GM18861 (cell line): ENCODE data around the gene ADTRP.

Experiments used
- ATAC-seq: cut with Tn5 transposase; IDR thresholded peaks from one replicate; pipeline ENCODE4 v1.9.1; 2021; ENCODE audit not compliant: unreplicated experiment

ADTRP gene

GRCh38 chr6:11758878-11759277 is 19.7 kb downstream of the ADTRP start:
- no peak for ATAC-seq

GRCh38 chr6:11756726-11757125 is 21.9 kb downstream of the ADTRP start:
- no peak for ATAC-seq

DNA sequence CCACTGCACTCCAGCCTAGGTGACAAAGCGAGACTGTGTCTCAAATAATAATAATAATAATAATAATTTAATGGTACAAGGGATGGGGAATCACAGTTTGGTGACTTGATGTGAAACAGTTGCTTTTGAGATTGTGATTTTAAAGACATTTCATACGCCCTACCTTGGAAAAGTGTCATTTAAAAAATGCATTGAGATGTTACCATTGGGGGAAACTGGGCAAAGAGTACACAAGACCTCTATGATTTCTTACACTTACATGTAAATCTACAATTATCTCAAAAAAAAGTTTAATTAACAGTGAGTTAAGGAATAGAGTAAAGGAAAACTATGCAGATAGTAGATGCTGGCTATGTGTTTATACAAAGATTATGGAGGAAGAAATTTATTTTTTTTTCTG is 22.3 kb downstream of the ADTRP start:
- no peak for ATAC-seq

DNA sequence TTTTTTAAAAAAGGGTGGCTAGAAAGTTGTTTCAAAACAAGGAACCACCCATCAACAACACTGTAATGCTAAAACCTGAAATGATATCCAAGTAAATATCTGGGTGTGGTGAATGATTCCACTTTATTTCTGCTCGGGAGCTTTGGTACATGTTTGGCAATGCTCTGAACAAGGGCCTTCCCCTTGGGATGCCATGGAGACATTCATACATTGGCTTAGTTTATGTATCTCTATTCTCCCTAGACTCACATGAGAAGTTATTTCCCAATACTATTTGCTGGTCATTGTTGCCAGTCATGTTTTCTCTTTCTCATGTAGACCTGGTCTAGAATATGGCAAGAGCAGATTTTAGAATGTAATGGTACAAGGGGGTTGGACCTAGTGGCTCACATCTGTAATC is 22.9 kb downstream of the ADTRP start:
- no peak for ATAC-seq

DNA sequence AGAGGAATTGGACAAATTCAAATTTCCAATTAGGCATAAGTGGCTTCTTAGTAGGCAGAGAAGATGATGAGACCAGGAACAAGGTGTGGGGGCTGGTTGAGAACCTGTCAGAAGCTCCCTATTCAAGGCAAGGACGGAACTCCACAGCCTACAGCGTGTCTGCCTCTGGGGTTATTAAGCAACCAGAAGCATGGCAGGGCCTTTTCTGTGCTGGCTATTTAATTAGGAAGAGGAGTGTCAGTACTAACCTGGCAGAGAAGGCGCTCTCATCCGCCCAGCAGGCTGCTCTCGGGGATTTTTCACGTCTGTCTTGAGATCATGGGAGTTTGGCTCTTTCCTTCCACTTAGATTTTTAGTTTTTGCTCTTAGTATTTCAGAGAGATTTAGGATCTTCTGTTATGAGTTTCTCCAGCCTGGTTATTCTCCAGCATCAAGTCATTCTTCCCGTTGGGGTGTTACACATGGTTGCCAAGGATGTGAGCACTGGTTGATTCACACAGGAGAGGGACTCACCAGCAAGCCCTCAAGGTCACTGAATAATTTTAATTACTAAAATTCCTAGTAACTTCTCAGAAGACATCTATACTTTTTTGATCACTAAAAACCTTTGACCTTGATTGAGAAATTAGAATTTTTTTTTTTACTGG is 23.9 kb downstream of the ADTRP start:
- ATAC-seq, result no peak

DNA sequence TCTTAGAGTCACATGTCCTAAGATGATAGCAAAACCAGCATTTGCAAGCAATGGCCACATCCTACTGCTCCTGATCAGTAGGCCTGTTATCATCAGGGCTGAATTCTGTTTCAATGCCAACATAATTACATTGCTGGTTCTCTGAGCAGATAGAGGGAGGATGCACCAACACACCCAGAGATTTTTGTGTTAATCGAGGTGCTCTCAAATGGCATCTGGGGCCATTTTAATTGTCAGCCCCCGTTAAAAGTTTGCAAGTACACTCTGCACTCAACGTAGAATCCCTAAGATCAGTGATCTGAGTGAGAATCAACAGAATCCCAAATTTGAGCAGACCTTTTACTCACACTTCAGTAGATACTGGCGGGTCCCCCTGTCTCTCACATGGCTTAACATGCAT is 24.8 kb downstream of the ADTRP start:
- no peak for ATAC-seq

GRCh38 chr6:11752360-11752759 is 26.2 kb downstream of the ADTRP start:
- ATAC-seq, result no peak

DNA sequence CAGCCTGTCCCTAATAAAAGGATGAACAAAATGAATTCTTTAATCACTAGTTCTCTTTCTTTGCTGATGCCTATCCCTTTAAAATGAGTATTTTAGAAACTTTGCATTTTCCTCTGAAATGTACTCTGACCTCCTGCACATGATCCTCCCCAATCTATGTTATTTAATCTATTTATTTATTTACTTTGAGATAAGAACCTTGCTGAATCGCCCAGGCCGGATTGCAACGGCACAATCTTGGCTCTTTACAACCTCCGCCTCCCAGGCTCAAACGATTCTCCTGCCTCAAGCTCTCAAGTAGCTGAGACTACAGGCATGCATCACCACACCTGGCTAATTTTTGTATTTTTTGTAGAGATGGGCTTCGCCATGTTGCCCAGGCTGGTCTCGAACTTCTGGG is 27.9 kb downstream of the ADTRP start:
- no peak for ATAC-seq

DNA sequence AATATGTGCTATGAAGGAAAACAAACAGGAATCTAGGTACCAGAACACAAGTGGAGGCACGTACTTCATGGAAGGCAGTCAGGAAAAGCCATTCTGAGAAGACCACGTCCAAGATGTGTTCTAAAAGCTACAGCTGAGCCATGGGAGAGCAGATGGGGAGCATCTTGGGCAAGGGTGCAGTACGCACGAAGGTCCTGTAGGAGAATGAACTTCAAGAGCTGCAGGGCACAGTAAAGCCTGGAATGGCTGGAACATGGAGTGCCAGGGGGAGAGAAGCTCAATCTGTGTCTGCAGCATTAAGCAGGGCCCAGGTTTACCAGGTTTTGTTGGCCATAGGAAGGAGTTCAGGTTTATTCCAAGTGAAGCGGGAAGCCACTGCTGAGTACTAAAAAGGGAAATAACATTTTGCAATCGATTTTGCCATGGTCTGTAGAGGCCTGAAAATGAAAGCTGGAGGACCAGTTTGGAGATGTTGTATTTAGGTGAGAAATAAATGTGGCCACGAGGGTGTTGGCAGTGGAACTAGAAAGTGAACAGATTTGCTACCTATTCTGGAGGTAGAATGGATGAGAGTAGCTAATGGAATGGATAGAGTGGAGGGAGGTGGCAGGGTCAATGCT is 29.9 kb downstream of the ADTRP start:
- ATAC-seq, result no peak

DNA sequence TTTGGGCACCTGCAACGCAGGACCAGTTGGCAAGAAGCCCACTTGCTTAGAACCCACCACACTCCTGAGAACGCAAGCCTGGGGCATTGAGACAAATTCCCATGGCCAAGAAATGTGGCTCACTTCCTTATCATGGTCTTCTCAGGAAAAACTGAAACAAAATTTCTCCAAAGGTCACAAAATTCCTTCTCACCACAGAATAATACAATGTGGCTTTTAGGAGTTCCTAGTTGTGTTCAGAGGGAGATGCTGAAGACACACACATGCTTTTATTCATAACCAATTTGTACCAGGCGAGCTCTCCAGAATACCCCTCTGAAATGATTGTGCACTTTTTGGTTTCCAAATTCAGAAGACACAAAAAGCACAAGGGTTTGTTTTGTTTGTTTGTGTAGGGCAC is 31.6 kb downstream of the ADTRP start:
- ATAC-seq, result no peak

DNA sequence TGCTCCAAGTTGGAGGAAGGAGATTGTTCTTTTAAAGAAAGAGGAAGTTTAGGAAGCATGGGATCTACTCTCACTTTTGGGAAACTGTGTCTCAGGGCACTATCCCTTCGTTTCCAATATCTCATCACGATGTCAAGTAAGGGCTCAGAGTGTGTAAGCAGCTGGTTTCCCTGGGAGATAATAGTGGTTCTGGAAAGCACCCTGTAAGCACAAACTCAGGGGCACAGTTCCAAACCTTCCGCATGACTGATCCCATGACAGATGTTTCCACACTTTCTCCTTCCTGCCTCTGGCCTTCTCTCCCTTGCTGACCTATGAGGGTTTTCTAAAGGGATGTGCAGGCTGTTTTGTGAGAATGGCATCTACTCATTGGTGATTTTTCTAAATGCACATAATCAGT is 33.9 kb downstream of the ADTRP start:
- ATAC-seq, result no peak

GRCh38 chr6:11744101-11744500 is 34.5 kb downstream of the ADTRP start:
- ATAC-seq, result no peak

DNA sequence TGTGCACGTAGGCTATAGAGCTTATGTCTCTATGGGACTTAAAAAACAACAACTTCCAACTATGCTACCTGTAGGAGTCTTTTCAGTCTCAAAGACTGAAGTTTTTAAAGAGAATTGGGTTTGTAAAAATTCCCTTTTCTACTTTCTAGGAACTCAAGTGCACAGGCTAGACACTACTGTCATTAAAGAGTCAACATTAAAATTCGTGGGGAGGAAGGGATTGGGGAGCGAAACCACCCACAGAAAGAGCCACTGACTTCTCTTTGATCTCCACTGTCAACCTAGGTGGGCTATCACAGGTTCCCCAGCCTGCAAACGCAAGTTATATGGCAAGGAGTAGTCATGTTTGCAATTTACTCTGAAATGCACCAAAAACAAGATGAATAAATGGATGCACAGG is 37.7 kb downstream of the ADTRP start:
- ATAC-seq, result no peak

- ATAC-seq, result no peak
Measured at GRCh38 chr6:11738661-11739375, 39.8 kb downstream of the ADTRP start.

DNA sequence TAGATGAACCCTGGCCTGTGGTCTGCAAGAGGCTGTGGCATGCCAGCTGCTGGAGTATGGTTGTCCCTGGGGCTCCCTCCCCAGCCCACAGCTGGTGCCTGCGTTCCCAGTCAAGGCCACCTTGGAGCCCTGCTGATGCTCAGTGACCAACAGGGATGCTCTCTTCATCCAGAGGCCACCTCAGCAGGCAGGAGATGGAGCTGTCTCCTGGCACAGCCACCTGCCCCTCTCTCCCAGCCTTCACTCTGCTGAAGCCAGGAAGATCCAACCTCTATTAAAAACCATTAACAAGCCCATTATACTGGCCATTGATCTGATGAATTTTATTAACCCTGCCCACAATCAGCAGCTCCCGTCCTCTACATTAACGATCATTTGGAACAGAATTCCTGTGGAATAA is 40.4 kb downstream of the ADTRP start:
- no peak for ATAC-seq

DNA sequence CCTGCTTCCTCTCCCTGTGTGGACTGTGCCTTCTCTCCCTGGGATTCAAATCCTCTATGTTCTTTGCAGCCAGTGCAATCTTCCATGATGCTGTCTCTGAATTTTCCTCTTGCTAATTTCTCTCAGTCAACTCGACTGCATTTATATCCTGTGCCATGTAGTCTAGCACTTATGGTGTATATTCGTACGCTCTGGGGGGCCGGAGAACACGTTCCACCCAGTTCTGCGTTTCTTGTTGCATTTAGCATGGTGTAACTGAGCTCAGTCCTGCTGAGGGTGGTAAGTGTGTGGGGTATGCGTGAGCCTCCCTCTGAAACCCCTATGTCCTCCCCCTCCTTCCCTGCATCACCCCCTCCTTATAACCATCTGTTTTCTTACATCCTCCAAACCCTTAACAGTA is 42.0 kb downstream of the ADTRP start:
- no peak for ATAC-seq

- no peak for ATAC-seq
Measured at GRCh38 chr6:11734861-11735613, 43.6 kb downstream of the ADTRP start.

DNA sequence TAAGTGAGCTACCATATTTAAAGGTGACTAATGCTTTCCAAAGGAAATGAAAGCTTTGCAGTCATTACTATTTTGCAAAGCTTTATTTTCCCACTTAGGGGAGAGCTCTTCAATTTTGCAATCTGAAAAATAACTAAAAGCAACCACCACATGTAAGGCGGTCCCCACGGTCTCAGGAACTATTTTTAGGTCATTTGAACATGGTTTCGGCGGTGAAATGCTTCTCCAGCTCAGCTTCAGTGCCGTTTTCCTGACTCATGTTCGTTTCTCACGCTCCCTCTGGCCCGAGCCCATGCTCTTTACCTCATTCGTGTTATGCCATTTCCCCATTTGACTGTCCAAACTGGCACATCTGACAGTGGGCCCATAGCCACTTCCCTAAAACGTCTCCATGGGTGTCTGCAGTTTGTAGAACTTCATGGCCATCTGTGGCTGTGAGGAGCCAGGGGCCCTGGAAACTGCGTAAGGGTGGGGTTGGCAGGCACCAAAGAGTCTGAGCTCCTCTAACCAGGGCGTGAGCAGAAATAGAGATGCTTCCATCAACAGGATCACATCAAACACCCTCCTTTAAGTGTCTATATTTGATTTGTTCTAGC is 46.5 kb downstream of the ADTRP start:
- ATAC-seq, result peak; percentile 62

DNA sequence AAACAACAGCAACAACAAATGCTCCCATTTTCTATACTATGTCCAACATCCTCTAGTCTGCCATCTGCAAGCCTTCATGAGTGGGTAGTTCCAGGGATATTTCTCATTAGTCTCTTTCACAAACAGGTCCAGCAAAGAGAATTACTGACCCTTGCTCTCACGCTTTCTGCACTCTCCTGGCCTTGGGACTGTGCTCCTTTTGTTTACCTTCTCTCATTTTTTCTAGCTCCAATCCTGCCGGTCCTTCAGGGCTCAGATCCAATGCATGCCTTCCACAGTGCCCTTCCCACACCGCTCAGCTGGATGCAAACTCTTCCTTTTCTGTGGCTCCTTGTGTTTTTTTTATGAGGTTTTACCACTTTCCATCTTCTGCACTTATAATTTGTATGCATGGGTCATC is 47.2 kb downstream of the ADTRP start:
- ATAC-seq, result no peak

DNA sequence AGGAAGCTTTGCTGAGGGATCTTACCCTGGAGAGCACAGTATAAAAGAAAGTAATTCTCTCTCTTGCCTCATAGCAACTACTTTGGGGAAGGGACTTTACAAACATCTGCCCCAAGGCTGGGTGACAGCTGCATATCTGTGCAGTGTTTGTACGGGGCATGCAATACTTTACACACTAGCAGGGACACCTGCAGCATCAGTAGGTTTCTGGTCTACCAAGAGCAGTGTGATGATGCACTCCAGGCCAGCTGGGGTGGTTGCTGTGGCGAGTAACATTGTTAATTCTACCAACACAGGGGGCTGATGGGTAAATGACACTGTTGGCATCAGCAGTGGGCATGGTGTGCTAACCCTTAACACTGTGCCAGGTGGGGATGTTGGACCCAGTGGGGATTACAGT is 48.0 kb downstream of the ADTRP start:
- no peak for ATAC-seq

GRCh38 chr6:11729076-11729475 is 49.5 kb downstream of the ADTRP start:
- ATAC-seq, result no peak
